Chondrocyte (in vitro differentiated cells): ENCODE results near the gene ACTR3C. TPM values are rescaled to one million over a fixed set of nuclear protein-coding genes. Genes with fewer than 3 reads are reported as not detected.

Source experiments
- DNase-seq: peaks from one replicate; pipeline ENCODE4 v3.0.0; 2021; ENCODE audit warnings: mixed read lengths, low spot score
- H3K27ac Mint-ChIP-seq: one replicate; pipeline ENCODE4 v1.8.0; 2021; ENCODE audit warnings: mild to moderate bottlenecking, moderate library complexity, mixed read lengths; ENCODE audit not compliant: unreplicated experiment
- H3K27me3 Mint-ChIP-seq: 2 replicates; pipeline ENCODE4 v1.8.0; 2021; ENCODE audit warnings: low read depth, mixed read lengths
- H3K36me3 Mint-ChIP-seq: 2 replicates; pipeline ENCODE4 v1.8.0; 2021; ENCODE audit warnings: low read depth, mixed read lengths
- H3K4me1 Mint-ChIP-seq: 2 replicates; pipeline ENCODE4 v1.8.0; 2021; ENCODE audit warnings: low read depth, mild to moderate bottlenecking, mixed read lengths
- H3K4me3 Mint-ChIP-seq: one replicate; pipeline ENCODE4 v1.8.0; 2021; ENCODE audit warnings: mild to moderate bottlenecking, moderate library complexity, mixed read lengths; ENCODE audit not compliant: unreplicated experiment
- H3K9me3 Mint-ChIP-seq: 2 replicates; pipeline ENCODE4 v1.8.0; 2021; ENCODE audit warnings: low read depth, mixed read lengths
- total RNA-seq: library from RNA; stranded (reverse); gene quantifications from 3 replicates; pipeline ENCODE4 v1.2.1, GENCODE V29; 2021
- TF ChIP-seq, protein P1 (sequence below): fragments of 200-600 bp; sonication (generic); IDR thresholded peaks from 2 replicates; pipeline ENCODE4 v1.5.0; 2021; ENCODE audit warnings: antibody characterized with exemption, mild to moderate bottlenecking, moderate library complexity

The ACTR3C gene
- total RNA-seq, 1 donor from 2014 or later = 0.25 TPM

- Mint-ChIP-seq H3K9me3 (no peaks in the 10 kb centered on the region), H3K36me3 (no peaks in the 10 kb centered on the region), H3K27ac (no peak overlapping the region), H3K4me1 (no peaks in the 10 kb centered on the region), H3K4me3 (no peak overlapping the region), H3K27me3 (peaks cover 6% of the 10 kb centered on the region)
- DNase-seq = no peak
- TF ChIP-seq, protein P1, sequence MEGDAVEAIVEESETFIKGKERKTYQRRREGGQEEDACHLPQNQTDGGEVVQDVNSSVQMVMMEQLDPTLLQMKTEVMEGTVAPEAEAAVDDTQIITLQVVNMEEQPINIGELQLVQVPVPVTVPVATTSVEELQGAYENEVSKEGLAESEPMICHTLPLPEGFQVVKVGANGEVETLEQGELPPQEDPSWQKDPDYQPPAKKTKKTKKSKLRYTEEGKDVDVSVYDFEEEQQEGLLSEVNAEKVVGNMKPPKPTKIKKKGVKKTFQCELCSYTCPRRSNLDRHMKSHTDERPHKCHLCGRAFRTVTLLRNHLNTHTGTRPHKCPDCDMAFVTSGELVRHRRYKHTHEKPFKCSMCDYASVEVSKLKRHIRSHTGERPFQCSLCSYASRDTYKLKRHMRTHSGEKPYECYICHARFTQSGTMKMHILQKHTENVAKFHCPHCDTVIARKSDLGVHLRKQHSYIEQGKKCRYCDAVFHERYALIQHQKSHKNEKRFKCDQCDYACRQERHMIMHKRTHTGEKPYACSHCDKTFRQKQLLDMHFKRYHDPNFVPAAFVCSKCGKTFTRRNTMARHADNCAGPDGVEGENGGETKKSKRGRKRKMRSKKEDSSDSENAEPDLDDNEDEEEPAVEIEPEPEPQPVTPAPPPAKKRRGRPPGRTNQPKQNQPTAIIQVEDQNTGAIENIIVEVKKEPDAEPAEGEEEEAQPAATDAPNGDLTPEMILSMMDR = no peak
Measured at GRCh38 chr7:150351587-150352194, 28.3 kb upstream of the ACTR3C start.

DNA sequence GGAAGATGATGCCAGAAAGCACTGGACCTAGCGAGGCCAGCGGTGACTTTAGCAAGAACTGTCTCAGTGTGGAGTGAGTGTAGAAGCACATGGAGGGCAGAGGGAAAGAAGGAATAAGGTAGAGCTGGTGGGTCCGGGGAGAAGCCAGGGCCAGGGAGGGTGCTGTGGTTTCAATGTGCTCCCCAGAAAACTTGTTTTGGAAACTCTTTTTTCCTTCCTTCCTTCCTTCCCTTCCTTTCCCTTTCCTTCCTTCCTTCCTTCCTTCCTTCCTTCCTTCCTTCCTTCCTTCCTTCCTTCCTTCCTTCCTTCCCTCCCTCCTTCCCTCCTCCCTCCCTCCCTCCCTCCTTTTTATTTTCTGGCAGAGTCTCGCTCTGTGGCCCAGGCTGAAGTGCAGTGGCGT, 23.6 kb upstream of the ACTR3C start:
- no peak for DNase-seq
- Mint-ChIP-seq H3K27me3 (peaks cover 28% of the 10 kb centered on the region), H3K4me1 (peaks cover 4% of the 10 kb centered on the region), H3K9me3 (peaks cover 7% of the 10 kb centered on the region), H3K36me3 (peaks cover 2% of the 10 kb centered on the region), H3K27ac (no peak overlapping the region), H3K4me3 (no peak overlapping the region)
- TF ChIP-seq, protein P1 = no peak

DNA sequence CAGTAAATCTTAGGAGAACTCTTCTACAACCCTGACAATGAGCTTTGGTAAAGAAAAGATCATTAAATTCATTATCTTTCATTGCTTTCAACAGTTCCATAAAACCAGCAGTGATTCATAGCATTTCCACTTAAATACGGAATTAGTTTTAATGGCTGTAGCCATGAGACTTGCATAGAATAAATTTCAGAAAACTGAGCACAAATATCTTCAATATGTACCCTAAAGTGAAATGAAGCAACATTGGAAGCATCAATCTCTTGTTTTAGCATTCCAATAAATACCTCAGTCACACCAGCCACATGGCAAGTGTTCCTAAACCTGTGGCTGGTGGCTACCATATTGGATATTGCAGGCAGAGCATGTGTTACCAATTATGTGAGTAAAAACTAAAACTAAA, 21.7 kb upstream of the ACTR3C start:
- Mint-ChIP-seq H3K27me3 (peaks cover 32% of the 10 kb centered on the region), H3K27ac (no peak overlapping the region), H3K4me1 (peaks cover 12% of the 10 kb centered on the region), H3K36me3 (peaks cover 2% of the 10 kb centered on the region), H3K4me3 (no peak overlapping the region), H3K9me3 (peaks cover 7% of the 10 kb centered on the region)
- no peak for DNase-seq
- TF ChIP-seq, protein P1 = no peak

- no peak overlapping the region for H3K27ac Mint-ChIP-seq
- no peak overlapping the region for H3K4me3 Mint-ChIP-seq
- TF ChIP-seq, protein P1 = no peak
- no peak for DNase-seq
- H3K36me3 Mint-ChIP-seq = peaks cover 2% of the 10 kb centered on the region
- peaks cover 36% of the 10 kb centered on the region for H3K27me3 Mint-ChIP-seq
- peaks cover 7% of the 10 kb centered on the region for H3K9me3 Mint-ChIP-seq
- H3K4me1 Mint-ChIP-seq = peaks cover 19% of the 10 kb centered on the region
Measured at GRCh38 chr7:150344299-150344698, 21.0 kb upstream of the ACTR3C start.

DNA sequence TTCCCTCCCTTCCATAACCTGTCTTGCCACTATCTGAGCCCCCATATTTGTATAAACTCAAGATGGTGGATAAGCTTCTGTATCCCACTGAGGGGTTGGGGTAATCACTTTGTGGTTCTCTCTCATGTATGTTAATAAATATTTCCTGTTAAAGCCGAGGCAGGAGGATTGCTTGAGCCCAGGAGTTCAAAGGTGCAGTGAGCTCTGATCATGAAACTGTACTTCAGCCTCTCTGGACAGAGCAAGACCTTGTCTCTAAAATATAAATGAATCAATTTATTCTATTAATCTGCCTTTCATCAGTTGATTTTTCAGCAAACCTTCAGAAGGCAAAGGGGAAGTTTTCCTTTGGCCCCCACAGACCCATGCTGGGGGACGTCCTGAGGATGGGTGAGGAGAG, 19.9 kb upstream of the ACTR3C start:
- peaks cover 37% of the 10 kb centered on the region for H3K27me3 Mint-ChIP-seq
- H3K4me3 Mint-ChIP-seq = no peak overlapping the region
- TF ChIP-seq, protein P1 = no peak
- H3K36me3 Mint-ChIP-seq = peaks cover 2% of the 10 kb centered on the region
- H3K27ac Mint-ChIP-seq = no peak overlapping the region
- DNase-seq = no peak
- peaks cover 7% of the 10 kb centered on the region for H3K9me3 Mint-ChIP-seq
- H3K4me1 Mint-ChIP-seq = peaks cover 21% of the 10 kb centered on the region
